GM23338 (cell line): ENCODE data around the gene SMCO2. TPM values are rescaled to one million over a fixed set of nuclear protein-coding genes. Genes with fewer than 3 reads are reported as not detected.

Experiments
- ATAC-seq: fragments of 200-7000 bp; cut with Tn5 transposase; 3 replicates; pipeline ENCODE4 v1.9.1; 2020
- DNase-seq: peaks from one replicate; pipeline ENCODE4 v3.0.0-alpha.2; 2015; ENCODE audit warnings: low spot score
- H2AFZ ChIP-seq: fragments of 200-600 bp; sonication (generic); 2 replicates; pipeline ENCODE4 v1.8.0; 2016; ENCODE audit warnings: antibody characterized with exemption, mild to moderate bottlenecking, moderate library complexity
- H3F3A ChIP-seq: fragments of 200-600 bp; sonication (generic); replicated peaks from 2 replicates; pipeline ENCODE4 v1.8.0; 2017; ENCODE audit warnings: antibody characterized with exemption, mixed run types, low read depth
- H3K27ac ChIP-seq: fragments of 200-600 bp; sonication (generic); 2 replicates; pipeline ENCODE4 v1.6.1; 2016; ENCODE audit warnings: low read depth
- H3K27me3 ChIP-seq: fragments of 200-600 bp; sonication (generic); 2 replicates; pipeline ENCODE4 v1.8.0; 2016; ENCODE audit warnings: mild to moderate bottlenecking, mixed run types, moderate library complexity; ENCODE audit not compliant: insufficient read depth
- H3K36me3 ChIP-seq: fragments of 200-600 bp; sonication (generic); 2 replicates; pipeline ENCODE4 v1.8.0; 2016; ENCODE audit warnings: mild to moderate bottlenecking; ENCODE audit not compliant: insufficient read depth
- H3K4me1 ChIP-seq: fragments of 200-600 bp; sonication (generic); 2 replicates; pipeline ENCODE4 v1.8.0; 2016; ENCODE audit warnings: mild to moderate bottlenecking, moderate library complexity; ENCODE audit not compliant: insufficient read depth
- H3K4me2 ChIP-seq: fragments of 200-600 bp; sonication (generic); 2 replicates; pipeline ENCODE4 v1.7.1; 2017; ENCODE audit warnings: mixed run types
- H3K4me3 ChIP-seq: fragments of 200-600 bp; sonication (generic); 2 replicates; pipeline ENCODE4 v1.6.1; 2016; ENCODE audit warnings: mixed run types
- H3K79me2 ChIP-seq: fragments of 200-600 bp; sonication (generic); replicated peaks from 2 replicates; pipeline ENCODE4 v1.8.0; 2017; ENCODE audit warnings: mild to moderate bottlenecking; ENCODE audit not compliant: insufficient read depth
- H3K9me2 ChIP-seq: fragments of 200-600 bp; sonication (generic); 2 replicates; pipeline ENCODE4 v1.8.0; 2017; ENCODE audit not compliant: insufficient read depth
- H4K20me1 ChIP-seq: fragments of 200-600 bp; sonication (generic); replicated peaks from 2 replicates; pipeline ENCODE4 v1.8.0; 2017; ENCODE audit warnings: mild to moderate bottlenecking; ENCODE audit not compliant: insufficient read depth
- H3K27ac Mint-ChIP-seq: 2 replicates; pipeline ENCODE4 v1.8.0; 2020; ENCODE audit warnings: inconsistent platforms, mild to moderate bottlenecking, moderate library complexity, mixed read lengths
- H3K27me3 Mint-ChIP-seq: 3 replicates; pipeline ENCODE4 v1.8.0; 2022; ENCODE audit warnings: low read depth, mild to moderate bottlenecking, moderate library complexity, mixed read lengths, inconsistent platforms; ENCODE audit not compliant: insufficient read depth, poor library complexity
- H3K36me3 Mint-ChIP-seq: 3 replicates; pipeline ENCODE4 v1.8.0; 2021; ENCODE audit warnings: low read depth, mild to moderate bottlenecking, inconsistent platforms, moderate library complexity, mixed read lengths
- H3K4me1 Mint-ChIP-seq: 3 replicates; pipeline ENCODE4 v1.8.0; 2020; ENCODE audit warnings: mild to moderate bottlenecking, inconsistent platforms, mixed read lengths
- H3K4me3 Mint-ChIP-seq: 3 replicates; pipeline ENCODE4 v1.8.0; 2021; ENCODE audit warnings: moderate library complexity, mild to moderate bottlenecking, inconsistent platforms, mixed read lengths
- H3K9me3 Mint-ChIP-seq: 3 replicates; pipeline ENCODE4 v1.8.0; 2020; ENCODE audit warnings: moderate library complexity, mild to moderate bottlenecking, inconsistent platforms, mixed read lengths
- CREB1 ChIP-seq: fragments of 250-450 bp; sonication (Bioruptor Pico); IDR thresholded peaks from 2 replicates; pipeline ENCODE4 v1.5.0; 2020; ENCODE audit warnings: low read depth, mild to moderate bottlenecking, moderate library complexity
- CTCF ChIP-seq, 2 experiments: fragments of 200-600 bp in 1 of 2; sonication (generic) in 1 of 2; conservative IDR thresholded peaks; 2 replicates each; pipeline versions ENCODE4 v1.5.1 to v1.6.1; 2016 to 2017; ENCODE audit warnings: antibody characterized with exemption in 2 of 2, low read depth in 2 of 2, mild to moderate bottlenecking in 2 of 2, moderate library complexity in 1 of 2
- ETS1 ChIP-seq: IDR thresholded peaks from 2 replicates; pipeline ENCODE4 v1.6.1; 2016; ENCODE audit warnings: antibody characterized with exemption
- EZH2 ChIP-seq: fragments of 200-600 bp; sonication (generic); IDR thresholded peaks from one replicate; pipeline ENCODE4 v1.8.0; 2017; ENCODE audit warnings: antibody characterized with exemption, mild to moderate bottlenecking, low read depth; ENCODE audit not compliant: unreplicated experiment
- EZH2phosphoT487 ChIP-seq: fragments of 200-600 bp; sonication (generic); IDR thresholded peaks from one replicate; pipeline ENCODE4 v1.8.1; 2018; ENCODE audit warnings: antibody characterized with exemption; ENCODE audit not compliant: unreplicated experiment
- JUNB ChIP-seq: IDR thresholded peaks from one replicate; pipeline ENCODE4 v1.6.1; 2016; ENCODE audit warnings: antibody characterized with exemption; ENCODE audit not compliant: unreplicated experiment
- NANOG ChIP-seq: IDR thresholded peaks from 2 replicates; pipeline ENCODE4 v1.6.1; 2016; ENCODE audit warnings: antibody characterized with exemption, borderline replicate concordance
- POLR2AphosphoS5 ChIP-seq: IDR thresholded peaks from 2 replicates; pipeline ENCODE4 v1.6.1; 2016; ENCODE audit warnings: antibody characterized with exemption, low read depth
- REST ChIP-seq: IDR thresholded peaks from one replicate; pipeline ENCODE4 v1.6.1; 2018; ENCODE audit warnings: antibody characterized with exemption; ENCODE audit not compliant: unreplicated experiment
- STAT1 ChIP-seq: IDR thresholded peaks from one replicate; pipeline ENCODE4 v1.6.1; 2016; ENCODE audit warnings: antibody characterized with exemption; ENCODE audit not compliant: unreplicated experiment
- ZNF331 ChIP-seq: fragments of 250-450 bp; sonication (Bioruptor Pico); IDR thresholded peaks from 2 replicates; pipeline ENCODE4 v1.5.0; 2020; ENCODE audit warnings: low read depth, mild to moderate bottlenecking, moderate library complexity
- ZNF462 ChIP-seq: fragments of 250-450 bp; sonication (Bioruptor Pico); IDR thresholded peaks from 2 replicates; pipeline ENCODE4 v1.5.0; 2020; ENCODE audit warnings: mild to moderate bottlenecking, moderate library complexity
- polyA plus RNA-seq: library from polyadenylated mRNA; unstranded; fragments of >200 nt; fragmentation: Nextera tagmentation; extraction: Ambion mirVana; gene quantifications from 2 replicates; pipeline ENCODE4 v1.2.1, GENCODE V29; 2016
- total RNA-seq: library from RNA; depleted of rRNA; stranded (reverse); fragments of >200 nt; shearing (Covaris generic); gene quantifications from 2 replicates; pipeline ENCODE4 v1.2.3, GENCODE V29; 2014

Gene SMCO2
- total and polyA plus RNA-seq, 2 experiments from 2014 or later: 0.86 TPM; not detected in 1

DNA sequence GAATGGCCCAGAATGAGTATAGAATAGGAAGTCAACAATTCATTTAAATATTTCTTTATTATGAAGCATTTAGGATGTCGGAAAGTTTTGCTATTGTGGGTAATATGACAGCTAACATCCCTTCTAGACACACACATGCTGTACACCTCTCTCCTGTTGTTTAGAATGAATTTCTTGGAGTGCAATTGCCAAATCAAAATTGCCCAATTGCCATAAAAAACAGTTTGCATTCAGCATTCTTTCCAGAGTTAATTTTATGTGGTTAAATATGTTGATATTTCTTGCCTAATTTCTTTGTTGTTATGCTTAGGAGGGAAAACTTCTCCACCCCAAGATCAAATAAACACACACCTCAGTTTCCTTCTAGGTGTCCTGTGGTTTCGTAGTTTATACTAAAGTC lies 16.9 kb upstream of the SMCO2 start:
- no peak overlapping the region for H2AFZ ChIP-seq

More for the DNA sequence above, 16.9 kb upstream of the SMCO2 start:
- Histone ChIP-seq H3K4me2 (no peak overlapping the region), H3K79me2 (no peaks in the 10 kb centered on the region), H3K4me3 (no peak overlapping the region), H3K4me1 (no peaks in the 10 kb centered on the region), H3K9me2 (no peaks in the 10 kb centered on the region), H3K27ac (no peak overlapping the region), H3F3A (no peaks in the 10 kb centered on the region), H3K27me3 (no peaks in the 10 kb centered on the region), H4K20me1 (no peaks in the 10 kb centered on the region), H3K36me3 (no peaks in the 10 kb centered on the region)
- Mint-ChIP-seq H3K9me3 (no peaks in the 10 kb centered on the region), H3K4me3 (no peak overlapping the region), H3K4me1 (peaks cover 9% of the 10 kb centered on the region; the same call in 2 of the 3 replicates), H3K36me3 (no peaks in the 10 kb centered on the region; the same call in 2 of the 3 replicates), H3K27ac (no peak overlapping the region), H3K27me3 (no peaks in the 10 kb centered on the region)
- DNase-seq (no peak), ATAC-seq (no peak)
- TF ChIP-seq POLR2AphosphoS5 (no peak), STAT1 (no peak), CREB1 (CRISPR knock-in tag) (no peak), ZNF331 (no peak), EZH2phosphoT487 (no peak), REST (no peak), JUNB (no peak), NANOG (no peak), ETS1 (no peak), CTCF (conservative IDR thresholded peaks at IDR 0.05; ENCODE audit: low read depth in 2 of 2) (no peak), EZH2 (no peak), ZNF462 (CRISPR knock-in tag) (no peak)
